GM20431 (cell line): ENCODE data around the gene RPL34.

Experiments
- in situ Hi-C: fragments of 300-500 bp; cut with MseI, MboI; formaldehyde crosslinking; loops from one replicate; pipeline ENCODE4 v1.15.0; 2020; ENCODE audit warnings: low sequenced_read_pairs; ENCODE audit not compliant: unreplicated experiment

The RPL34 gene

GRCh38 chr4:108622022-108622421 is 1.6 kb downstream of the RPL34 start:
- in situ Hi-C loops: no loop called here

GRCh38 chr4:108622828-108623227 is 2.5 kb downstream of the RPL34 start:
- in situ Hi-C loops: no loop called here

GRCh38 chr4:108624263-108625056 is 4.1 kb downstream of the RPL34 start:
- in situ Hi-C loops: no loop called here

- in situ Hi-C loops: no loop called here
Measured at GRCh38 chr4:108626056-108626455, 5.7 kb downstream of the RPL34 start.

GRCh38 chr4:108628411-108628810 is 8.0 kb downstream of the RPL34 start:
- in situ Hi-C loops: no loop called here

- in situ Hi-C loops: no loop called here
Measured at GRCh38 chr4:108635070-108635655, 14.8 kb downstream of the RPL34 start.

- in situ Hi-C loops: no loop called here
Measured at GRCh38 chr4:108636246-108636645, 15.9 kb downstream of the RPL34 start.

- in situ Hi-C loops: no loop called here
Measured at GRCh38 chr4:108637856-108638255, 17.5 kb downstream of the RPL34 start.

- in situ Hi-C loops: no loop called here
Measured at GRCh38 chr4:108644237-108644636, 23.9 kb downstream of the RPL34 start.

- in situ Hi-C loops: no loop called here
Measured at GRCh38 chr4:108646706-108647105, 26.3 kb downstream of the RPL34 start.

GRCh38 chr4:108649863-108650211 is 29.5 kb downstream of the RPL34 start:
- in situ Hi-C loops: no loop called here

GRCh38 chr4:108650212-108651013 is 30.0 kb downstream of the RPL34 start, which contains the start of gene OSTC:
TSS of gene OSTC (plus strand) at chr4:108650599. CDS start at chr4:108650656, 57 bp downstream.
- in situ Hi-C loops: no loop called here

- in situ Hi-C loops: no loop called here
Measured at GRCh38 chr4:108651014-108651791, 30.8 kb downstream of the RPL34 start.

- in situ Hi-C loops: no loop called here
Measured at GRCh38 chr4:108662629-108663028, 42.3 kb downstream of the RPL34 start.

GRCh38 chr4:108674356-108674977 is 54.1 kb downstream of the RPL34 start:
- in situ Hi-C loops: no loop called here
